Measurements from ENCODE around the gene EHF.

DNA sequence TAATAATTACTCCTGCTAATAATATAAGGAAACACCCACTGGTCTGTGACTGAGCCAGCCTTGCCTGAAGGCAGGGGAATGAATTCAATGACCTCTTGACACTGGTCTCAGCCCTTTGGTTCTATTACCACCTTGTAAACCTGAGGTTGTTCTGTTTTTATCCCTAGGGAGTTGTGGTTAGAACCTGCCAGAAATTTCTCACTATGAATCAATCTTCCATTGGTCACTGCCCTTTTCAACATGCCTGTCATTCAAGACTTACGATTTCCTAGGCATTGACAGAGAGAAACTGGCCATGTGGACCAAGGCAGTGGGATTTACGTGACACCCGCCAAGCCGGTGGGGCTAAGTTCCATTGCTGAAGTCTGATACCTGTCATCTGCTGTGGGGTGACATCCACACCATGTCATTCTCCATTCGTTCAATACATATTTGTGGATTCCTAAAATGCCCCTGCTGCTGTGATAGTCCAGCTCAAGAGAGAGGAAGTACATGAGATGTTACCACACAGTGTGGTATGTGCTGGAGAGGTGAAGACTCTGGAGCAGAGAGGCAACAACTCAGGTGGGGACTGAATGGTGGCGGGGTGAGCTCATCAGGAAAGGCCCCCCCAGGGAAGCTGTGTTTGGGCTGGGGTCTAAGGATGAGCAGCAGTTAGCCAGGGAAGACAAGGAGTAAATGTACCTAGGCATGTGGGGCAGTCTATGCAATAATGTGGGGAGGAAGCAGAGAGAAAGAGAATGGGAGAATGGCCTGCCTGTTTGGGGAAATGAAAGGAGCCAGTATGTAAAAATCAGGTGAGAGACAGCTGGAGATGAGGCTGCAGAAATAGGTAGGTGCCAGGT, 15.2 kb upstream of the EHF start:
- TF ChIP-seq, protein P1, sequence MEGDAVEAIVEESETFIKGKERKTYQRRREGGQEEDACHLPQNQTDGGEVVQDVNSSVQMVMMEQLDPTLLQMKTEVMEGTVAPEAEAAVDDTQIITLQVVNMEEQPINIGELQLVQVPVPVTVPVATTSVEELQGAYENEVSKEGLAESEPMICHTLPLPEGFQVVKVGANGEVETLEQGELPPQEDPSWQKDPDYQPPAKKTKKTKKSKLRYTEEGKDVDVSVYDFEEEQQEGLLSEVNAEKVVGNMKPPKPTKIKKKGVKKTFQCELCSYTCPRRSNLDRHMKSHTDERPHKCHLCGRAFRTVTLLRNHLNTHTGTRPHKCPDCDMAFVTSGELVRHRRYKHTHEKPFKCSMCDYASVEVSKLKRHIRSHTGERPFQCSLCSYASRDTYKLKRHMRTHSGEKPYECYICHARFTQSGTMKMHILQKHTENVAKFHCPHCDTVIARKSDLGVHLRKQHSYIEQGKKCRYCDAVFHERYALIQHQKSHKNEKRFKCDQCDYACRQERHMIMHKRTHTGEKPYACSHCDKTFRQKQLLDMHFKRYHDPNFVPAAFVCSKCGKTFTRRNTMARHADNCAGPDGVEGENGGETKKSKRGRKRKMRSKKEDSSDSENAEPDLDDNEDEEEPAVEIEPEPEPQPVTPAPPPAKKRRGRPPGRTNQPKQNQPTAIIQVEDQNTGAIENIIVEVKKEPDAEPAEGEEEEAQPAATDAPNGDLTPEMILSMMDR (IDR thresholded peaks at IDR 0.05; ENCODE audit: insufficient read depth, low read depth, low read length): no peak
- no peak for TF ChIP-seq EZH2 (IDR thresholded peaks at IDR 0.05; ENCODE audit: insufficient read depth, low read length)
